Right cardiac atrium (tissue), 5 donors: ENCODE measurements around the gene CCDC87. TPM values are rescaled to one million over a fixed set of nuclear protein-coding genes. Genes with fewer than 3 reads are reported as not detected.

Experiments
- ATAC-seq, 2 donors: fragments of 200-7000 bp; cut with Tn5 transposase; one replicate each; pipeline versions ENCODE4 v1.8.0 to v1.9.1; 2020; ENCODE audit warnings: moderate library complexity in 2 of 2, mild to moderate bottlenecking in 1 of 2
- DNase-seq, 3 donors: peaks; one replicate each; pipeline ENCODE4 v3.0.0-alpha.2; 2020
- H3K27ac ChIP-seq: one replicate; pipeline ENCODE4 v1.5.1; 2013; ENCODE audit warnings: mild to moderate bottlenecking, low read length, control low read depth, moderate library complexity
- H3K27me3 ChIP-seq: one replicate; pipeline ENCODE4 v1.6.1; 2013; ENCODE audit not compliant: control insufficient read depth, insufficient read depth
- H3K4me1 ChIP-seq: one replicate; pipeline ENCODE4 v1.6.1; 2013; ENCODE audit warnings: low read length; ENCODE audit not compliant: control insufficient read depth, insufficient read depth
- H3K4me3 ChIP-seq: one replicate; pipeline ENCODE4 v1.5.1; 2013; ENCODE audit warnings: low read length, control low read depth
- H3K9me3 ChIP-seq: one replicate; pipeline ENCODE4 v1.6.1; 2013; ENCODE audit warnings: low read length; ENCODE audit not compliant: control insufficient read depth
- WGBS: extraction: QIAGEN DNeasy Blood & Tissue Kit; methylation state at CpG from one replicate; pipeline ENCODE4 v1.1.7; 2013; 5-methylcytosine and 5-hydroxymethylcytosine counted together
- intact Hi-C, 4 donors: fragments of 100-400 bp; cut with DNase I; formaldehyde crosslinking; loops; one replicate each; pipeline versions ENCODE4 v1.11.0 to v1.14.0; 2022 to 2023
- polyA plus RNA-seq: library from polyadenylated mRNA; stranded (reverse); fragments of 200-250 nt; gene quantifications from one replicate; pipeline ENCODE4 v1.2.3, GENCODE V29; 2013
- total RNA-seq, 4 donors: library from RNA; stranded (reverse); fragmentation: NEBNext Ultra II Directional; extraction: Animal tissue kit (Norgen Biotek cat#: 25700); gene quantifications; one replicate each; pipeline ENCODE4 v1.2.1, GENCODE V29; 2021
- donor health status: healthy with polysubstance abuse.
- donor health status: DM: no; HTN: yes; CAD: no.
- donor health status: DM: no; HTN: no; CAD: no.
- donor health status: DM: no; HTN: yes; CAD: no; lungs with severe emphysema.
- donor health status: DM: yes; HTN: yes; CAD: no.

Gene CCDC87
- total and polyA plus RNA-seq, 5 donors, result 0.43 to 0.99 (median 0.62) TPM

- no peak for DNase-seq
- ATAC-seq, result no peak
- 91% methylated on average over 20 of the region's 20 CpGs for WGBS
Measured at GRCh38 chr11:66562907-66563583, 29.8 kb downstream of the CCDC87 start.

DNA sequence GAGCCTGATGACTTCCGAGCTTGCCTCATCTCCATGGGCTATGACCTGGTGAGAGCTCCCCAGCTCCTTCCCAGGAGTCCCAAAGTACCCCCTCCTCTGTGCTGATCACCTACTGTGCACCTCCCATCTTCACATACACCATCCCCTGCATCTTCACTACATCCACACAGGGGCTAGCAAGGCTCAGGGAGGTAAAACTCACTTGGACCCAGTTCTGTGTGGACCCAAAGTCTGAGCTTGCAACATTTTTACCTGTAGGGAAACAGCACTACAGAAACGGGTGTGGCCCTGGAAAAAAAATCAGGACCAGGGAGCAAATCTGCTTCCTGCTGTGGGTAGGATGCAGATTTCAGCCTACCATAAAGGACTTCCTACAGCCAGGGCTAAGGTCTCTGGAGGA lies 30.6 kb downstream of the CCDC87 start:
- Histone ChIP-seq H3K4me1 (peaks cover 3% of the 10 kb centered on the region), H3K9me3 (no peaks in the 10 kb centered on the region), H3K27me3 (no peaks in the 10 kb centered on the region), H3K4me3 (no peak overlapping the region), H3K27ac (no peak overlapping the region)
- no peak for DNase-seq
- intact Hi-C loops, result no loop called here
- ATAC-seq, result no peak
- 77% methylated on average over 2 of the region's 2 CpGs for WGBS

More at GRCh38 chr11:66562907-66563583, 29.8 kb downstream of the CCDC87 start:
- Histone ChIP-seq H3K4me3 (no peak overlapping the region), H3K9me3 (no peaks in the 10 kb centered on the region), H3K27me3 (no peaks in the 10 kb centered on the region), H3K27ac (no peak overlapping the region), H3K4me1 (peaks cover 3% of the 10 kb centered on the region)
- intact Hi-C loops, result no loop called here

- Histone ChIP-seq H3K9me3 (no peaks in the 10 kb centered on the region), H3K4me1 (peaks cover 3% of the 10 kb centered on the region), H3K27me3 (no peaks in the 10 kb centered on the region), H3K4me3 (no peak overlapping the region), H3K27ac (no peak overlapping the region)
- intact Hi-C loops, result no loop called here
- DNase-seq (no peak), ATAC-seq (no peak)
- 93% methylated on average over 9 of the region's 9 CpGs for WGBS
Measured at GRCh38 chr11:66561975-66562248, 31.0 kb downstream of the CCDC87 start.

DNA sequence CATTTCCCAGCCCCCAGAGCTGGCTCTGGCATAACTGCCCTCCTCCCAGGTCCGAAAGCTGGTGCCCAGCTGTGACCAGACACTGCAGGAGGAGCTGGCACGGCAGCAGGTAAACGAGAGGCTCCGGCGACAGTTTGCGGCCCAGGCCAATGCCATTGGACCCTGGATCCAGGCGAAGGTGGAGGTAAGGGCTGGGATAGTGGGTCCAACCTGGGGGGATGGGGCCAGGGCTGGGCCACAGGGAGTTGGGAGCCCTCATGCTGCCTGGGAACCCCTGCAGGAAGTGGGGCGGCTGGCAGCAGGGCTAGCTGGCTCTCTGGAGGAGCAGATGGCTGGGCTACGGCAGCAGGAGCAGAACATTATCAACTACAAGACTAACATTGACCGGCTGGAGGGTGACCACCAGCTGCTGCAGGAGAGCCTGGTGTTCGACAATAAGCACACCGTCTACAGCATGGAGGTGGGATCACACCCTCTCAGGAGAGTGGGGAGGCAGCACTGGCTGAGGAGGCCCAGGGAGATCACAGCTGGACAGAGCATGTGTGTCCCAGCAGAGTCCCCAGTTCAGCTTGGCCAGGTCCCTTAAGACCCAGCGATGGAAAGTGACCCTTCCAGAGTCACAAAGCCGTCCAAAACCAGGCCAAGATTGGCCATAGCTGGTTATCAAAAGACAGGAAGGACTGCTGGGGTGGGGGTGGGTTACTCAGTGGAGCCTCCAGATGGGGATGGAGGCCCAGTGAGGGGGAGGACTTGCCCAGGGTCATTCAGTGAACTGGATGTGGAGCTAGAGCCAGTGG lies 31.5 kb downstream of the CCDC87 start:
- 77% methylated on average over 14 of the region's 14 CpGs for WGBS
- no peak for DNase-seq
- H3K4me3 ChIP-seq, result no peak overlapping the region
- no peak for ATAC-seq
- peaks cover 3% of the 10 kb centered on the region for H3K4me1 ChIP-seq
- no peak overlapping the region for H3K27ac ChIP-seq
- intact Hi-C loops, result no loop called here
- H3K27me3 ChIP-seq, result no peaks in the 10 kb centered on the region
- no peaks in the 10 kb centered on the region for H3K9me3 ChIP-seq

DNA sequence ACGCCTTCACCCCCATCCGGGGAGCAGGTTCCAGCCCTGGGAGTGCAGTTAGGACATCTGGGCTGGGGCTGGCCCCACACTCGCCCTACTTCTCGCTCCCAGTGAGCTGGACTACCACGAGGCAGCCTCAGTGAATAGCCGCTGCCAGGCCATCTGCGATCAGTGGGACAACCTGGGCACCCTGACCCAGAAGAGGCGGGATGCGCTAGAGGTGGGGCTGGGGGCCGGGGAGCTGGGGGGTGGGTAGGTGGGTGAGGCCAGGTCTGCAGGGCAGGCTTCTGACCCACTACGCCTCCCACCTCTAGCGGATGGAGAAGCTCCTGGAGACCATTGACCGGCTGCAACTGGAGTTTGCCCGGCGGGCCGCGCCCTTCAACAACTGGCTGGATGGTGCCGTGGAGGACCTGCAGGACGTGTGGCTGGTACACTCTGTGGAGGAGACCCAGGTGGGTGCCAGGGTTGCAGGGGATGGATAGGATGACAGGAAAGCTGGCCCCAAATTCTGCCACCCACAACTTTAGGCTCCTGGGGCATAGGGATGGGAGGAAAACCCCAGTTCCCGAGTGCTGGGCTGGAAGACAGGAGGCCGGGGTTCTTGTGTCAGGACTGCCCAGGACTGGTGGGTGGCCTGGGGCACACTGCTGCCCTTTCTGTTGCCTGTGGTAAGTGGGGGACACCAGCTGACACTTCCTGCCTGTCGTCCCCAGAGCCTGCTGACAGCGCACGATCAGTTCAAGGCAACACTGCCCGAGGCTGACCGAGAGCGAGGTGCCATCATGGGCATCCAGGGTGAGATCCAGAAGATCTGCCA lies 32.8 kb downstream of the CCDC87 start:
- no peaks in the 10 kb centered on the region for H3K27me3 ChIP-seq
- DNase-seq (peak in 1 of 3 donors; percentile 30), ATAC-seq (no peak)
- H3K4me1 ChIP-seq, result peaks cover 3% of the 10 kb centered on the region
- H3K4me3 ChIP-seq, result no peak overlapping the region
- no peaks in the 10 kb centered on the region for H3K9me3 ChIP-seq
- H3K27ac ChIP-seq, result no peak overlapping the region
- WGBS, result 78% methylated on average over 27 of the region's 27 CpGs
- intact Hi-C loops, result no loop called here

DNA sequence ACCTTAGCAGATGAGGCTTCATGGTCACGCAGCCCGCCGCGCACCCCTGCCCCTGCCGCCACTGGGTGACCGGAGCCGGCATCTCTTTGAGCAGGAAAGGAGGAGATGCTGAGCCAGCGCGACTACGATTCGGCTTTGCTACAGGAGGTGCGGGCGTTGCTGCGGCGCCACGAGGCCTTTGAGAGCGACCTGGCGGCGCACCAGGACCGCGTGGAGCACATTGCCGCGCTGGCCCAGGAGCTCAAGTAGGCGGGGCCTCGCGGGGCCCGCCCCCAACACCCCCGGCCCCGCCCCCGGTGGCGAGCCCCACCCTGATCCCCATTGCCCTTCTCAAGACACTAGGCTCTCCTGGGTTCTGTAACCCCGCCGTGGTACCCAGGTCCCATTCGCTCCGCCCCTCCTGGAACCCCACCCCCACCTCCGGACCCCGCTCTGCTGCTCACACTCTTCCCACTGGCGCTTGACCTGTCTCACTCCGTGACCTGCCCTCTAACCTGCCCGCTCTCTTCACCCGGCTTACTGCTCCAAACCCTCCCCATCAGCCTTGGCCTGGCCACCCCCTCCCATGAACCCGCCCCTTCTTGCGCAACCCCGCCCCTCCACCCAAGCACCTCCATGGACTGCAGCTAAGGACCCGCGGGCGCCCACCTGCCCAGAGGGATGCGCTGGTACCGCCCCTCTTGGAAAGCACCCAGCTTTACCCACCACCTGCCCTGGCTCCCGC lies 33.6 kb downstream of the CCDC87 start:
- WGBS, result 9% methylated on average over 50 of the region's 50 CpGs
- Histone ChIP-seq H3K9me3 (no peaks in the 10 kb centered on the region), H3K27me3 (no peaks in the 10 kb centered on the region), H3K27ac (no peak overlapping the region), H3K4me1 (peaks cover 3% of the 10 kb centered on the region), H3K4me3 (no peak overlapping the region)
- ATAC-seq, result peak; percentile 45 to 62
- peak; percentile 59 to 84 (median 80) for DNase-seq
- intact Hi-C loops, result no loop called here

DNA sequence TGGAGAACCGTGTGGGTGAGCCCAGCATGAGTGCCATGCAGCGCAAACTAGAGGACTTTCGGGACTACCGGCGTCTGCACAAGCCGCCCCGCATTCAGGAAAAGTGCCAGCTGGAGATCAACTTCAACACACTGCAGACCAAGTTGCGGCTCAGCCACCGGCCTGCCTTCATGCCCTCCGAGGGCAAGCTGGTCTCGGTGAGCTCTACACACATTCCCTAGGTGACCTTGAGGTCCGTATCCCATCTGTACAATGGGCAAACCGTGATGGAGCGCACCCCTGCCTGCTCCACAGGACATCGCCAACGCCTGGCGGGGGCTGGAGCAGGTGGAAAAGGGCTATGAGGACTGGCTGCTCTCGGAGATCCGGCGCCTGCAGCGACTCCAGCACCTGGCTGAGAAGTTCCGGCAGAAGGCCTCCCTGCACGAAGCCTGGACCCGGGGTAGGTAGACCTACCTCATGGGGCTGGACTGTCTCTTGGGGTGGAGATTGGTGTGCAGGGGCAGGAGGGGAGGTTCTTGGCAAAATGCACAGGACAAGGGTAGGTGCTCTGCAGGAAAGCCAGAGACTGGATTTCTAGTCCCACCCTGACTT lies 35.0 kb downstream of the CCDC87 start:
- no peak overlapping the region for H3K27ac ChIP-seq
- WGBS, result 91% methylated on average over 24 of the region's 24 CpGs
- intact Hi-C loops, result no loop called here
- H3K27me3 ChIP-seq, result no peaks in the 10 kb centered on the region
- H3K4me1 ChIP-seq, result peaks cover 3% of the 10 kb centered on the region
- no peak overlapping the region for H3K4me3 ChIP-seq
- DNase-seq, result no peak
- ATAC-seq, result no peak
- no peaks in the 10 kb centered on the region for H3K9me3 ChIP-seq

DNA sequence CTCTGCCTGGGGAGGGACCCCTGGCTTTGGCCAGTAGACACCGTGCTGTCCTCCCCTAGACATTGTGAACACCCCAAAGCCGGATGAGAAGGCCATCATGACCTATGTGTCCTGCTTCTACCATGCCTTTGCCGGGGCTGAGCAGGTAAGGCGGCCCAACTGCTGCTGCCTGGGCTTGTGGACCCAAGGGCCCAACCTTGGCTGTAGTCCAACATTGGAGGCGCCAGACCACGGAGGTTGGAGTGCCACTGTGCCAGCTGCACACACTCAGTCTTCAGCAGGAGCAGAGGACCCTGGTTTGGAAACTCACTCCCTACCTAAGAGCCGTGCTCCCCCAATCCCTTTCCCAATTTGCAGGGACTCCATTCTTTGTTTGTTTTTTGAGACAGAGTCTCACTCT lies 36.8 kb downstream of the CCDC87 start:
- intact Hi-C loops, result no loop called here
- Histone ChIP-seq H3K4me3 (no peak overlapping the region), H3K27me3 (no peaks in the 10 kb centered on the region), H3K4me1 (peaks cover 3% of the 10 kb centered on the region), H3K27ac (no peak overlapping the region), H3K9me3 (no peaks in the 10 kb centered on the region)
- WGBS, result 86% methylated on average over 7 of the region's 7 CpGs
- DNase-seq (peak in 1 of 3 donors; percentile 21), ATAC-seq (no peak)

- 70% methylated on average over 3 of the region's 3 CpGs for WGBS
- Histone ChIP-seq H3K27me3 (no peaks in the 10 kb centered on the region), H3K4me3 (no peak overlapping the region), H3K9me3 (no peaks in the 10 kb centered on the region), H3K27ac (no peak overlapping the region), H3K4me1 (peaks cover 3% of the 10 kb centered on the region)
- ATAC-seq, result no peak
- intact Hi-C loops, result no loop called here
- peak in 1 of 3 donors; percentile 19 for DNase-seq
Measured at GRCh38 chr11:66555416-66555815, 37.4 kb downstream of the CCDC87 start.

- DNase-seq (no peak), ATAC-seq (no peak)
- H3K4me1 ChIP-seq, result peaks cover 3% of the 10 kb centered on the region
- H3K4me3 ChIP-seq, result no peak overlapping the region
- H3K27me3 ChIP-seq, result no peaks in the 10 kb centered on the region
- intact Hi-C loops, result no loop called here
- H3K9me3 ChIP-seq, result no peaks in the 10 kb centered on the region
- WGBS, result 72% methylated on average over 5 of the region's 5 CpGs
- no peak overlapping the region for H3K27ac ChIP-seq
Measured at GRCh38 chr11:66554602-66555001, 38.3 kb downstream of the CCDC87 start.
